K562 (cell line): ENCODE results near the gene USPL1. TPM values are rescaled to one million over a fixed set of nuclear protein-coding genes. Genes with fewer than 3 reads are reported as not detected.

Experiments
- ATAC-seq: fragments of 200-7000 bp; cut with Tn5 transposase; 3 replicates; pipeline ENCODE4 v1.9.1; 2020; ENCODE audit warnings: moderate library complexity
- BruUV-seq: library from RNA; stranded (reverse); fragments of 400-500 nt; replicated peaks from 2 replicates; lab custom pipeline; 2021; lab: Mats Ljungman, UMichigan
- CTCF ChIA-PET: fragments of 300-600 bp; formaldehyde crosslinking; extraction: SDS; loops from one replicate; lab custom pipeline; 2021; ENCODE audit warnings: low intra/inter-chr PET ratio; lab: Yijun Ruan, JAX
- POLR2A ChIA-PET: fragments of 300-600, 350-650 bp; sonication (Branson Sonifier 250); formaldehyde crosslinking; extraction: SDS; loops from one replicate; lab custom pipeline; 2021; ENCODE audit warnings: antibody characterized with exemption, inconsistent platforms; lab: Yijun Ruan, JAX
- DNase-seq, 4 experiments: peaks; one replicate each; pipeline versions ENCODE4 v3.0.0 to v3.0.0-alpha.2; 2011 to 2018; ENCODE audit warnings: low spot score in 3 of 4, mixed read lengths in 3 of 4; ENCODE audit errors: extremely low read depth in 1 of 4
- FAIRE-seq: peaks from 2 replicates; lab custom pipeline; 2011; peaks lifted over from hg19 to GRCh38; lab: Jason Lieb, UNC
- H2AFZ ChIP-seq: 2 replicates; pipeline ENCODE4 v1.6.0; 2011; ENCODE audit warnings: low read depth, low read length, control low read depth, inconsistent platforms
- H3K27ac ChIP-seq: fragments of 200-600 bp; 3 replicates; pipeline ENCODE4 v1.8.0; 2011; ENCODE audit warnings: low read depth, mild to moderate bottlenecking, control low read depth, inconsistent platforms, low read length, moderate library complexity, mixed read lengths; ENCODE audit errors: extremely low read depth
- H3K27me3 ChIP-seq, 2 experiments: fragments of 300-600 bp in 1 of 2; 2 replicates in 1 of 2; 3 replicates in 1 of 2; pipeline versions ENCODE4 v1.6.0 to v1.8.0; 2011; ENCODE audit warnings: inconsistent platforms in 2 of 2, low read length in 2 of 2, mild to moderate bottlenecking in 1 of 2, mixed read lengths in 1 of 2, moderate library complexity in 1 of 2; ENCODE audit not compliant: control insufficient read depth in 2 of 2, insufficient read depth in 2 of 2
- H3K36me3 ChIP-seq: fragments of 300-600 bp; 3 replicates; pipeline ENCODE4 v1.8.0; 2011; ENCODE audit warnings: mild to moderate bottlenecking, low read length, inconsistent platforms; ENCODE audit not compliant: control insufficient read depth, insufficient read depth
- H3K4me1 ChIP-seq, 2 experiments: fragments of 200-600 bp in 1 of 2; replicated peaks in 1 of 2; 2 replicates in 1 of 2; 3 replicates in 1 of 2; pipeline versions ENCODE4 v1.5.1 to v1.8.0; 2011; ENCODE audit warnings: inconsistent platforms in 2 of 2, low read length in 2 of 2, mild to moderate bottlenecking in 1 of 2, mixed read lengths in 1 of 2, moderate library complexity in 1 of 2; ENCODE audit not compliant: control insufficient read depth in 2 of 2, insufficient read depth in 2 of 2
- H3K4me2 ChIP-seq: 2 replicates; pipeline ENCODE4 v1.6.1; 2011; ENCODE audit warnings: low read length, control low read depth, inconsistent platforms, mixed read lengths; ENCODE audit not compliant: insufficient read depth
- H3K4me3 ChIP-seq: fragments of 200-600 bp; sonication (generic), shearing (Covaris generic); 2 replicates; pipeline ENCODE4 v1.5.1; 2016; ENCODE audit warnings: control low read depth, inconsistent platforms
- H3K79me2 ChIP-seq: fragments of 200-600 bp; 3 replicates; pipeline ENCODE4 v1.8.0; 2011; ENCODE audit warnings: low read length, inconsistent platforms; ENCODE audit not compliant: control insufficient read depth, insufficient read depth
- H3K9ac ChIP-seq, 2 experiments: 2 replicates each; pipeline versions ENCODE4 v1.6.0 to v1.6.1; 2011; ENCODE audit warnings: low read depth in 2 of 2, low read length in 2 of 2, control low read depth in 1 of 2, inconsistent platforms in 1 of 2, mild to moderate bottlenecking in 1 of 2, mixed read lengths in 1 of 2; ENCODE audit not compliant: insufficient read depth in 1 of 2
- H3K9me1 ChIP-seq: one replicate; pipeline ENCODE4 v1.6.0; 2011; ENCODE audit warnings: inconsistent platforms, mild to moderate bottlenecking, low read length, moderate library complexity; ENCODE audit not compliant: control insufficient read depth, insufficient read depth
- H3K9me3 ChIP-seq: replicated peaks from 2 replicates; pipeline ENCODE4 v1.5.1; 2011; ENCODE audit warnings: low read depth, low read length, inconsistent platforms; ENCODE audit not compliant: control insufficient read depth, insufficient read depth
- H4K20me1 ChIP-seq: replicated peaks from 2 replicates; pipeline ENCODE4 v1.6.1; 2011; ENCODE audit warnings: low read length, inconsistent platforms, mixed read lengths; ENCODE audit not compliant: control insufficient read depth, insufficient read depth
- ASH1L ChIP-seq: fragments of 450-650 bp; IDR thresholded peaks from 2 replicates; pipeline ENCODE4 v1.6.1; 2018; ENCODE audit warnings: borderline replicate concordance, mild to moderate bottlenecking, low read depth; ENCODE audit not compliant: partially characterized antibody
- ESRRA ChIP-seq: fragments of 450-650 bp; IDR thresholded peaks from 2 replicates; pipeline ENCODE4 v1.6.1; 2014; ENCODE audit warnings: low read depth, mild to moderate bottlenecking, moderate library complexity, borderline replicate concordance
- HNRNPL ChIP-seq: fragments of 200-400 bp; formaldehyde crosslinking; IDR thresholded peaks from 2 replicates; pipeline ENCODE4 v1.6.1; 2017; ENCODE audit warnings: low read depth, mild to moderate bottlenecking, low read length
- KLF13 ChIP-seq: fragments of 450-650 bp; IDR thresholded peaks from 2 replicates; pipeline ENCODE4 v1.6.1; 2016; ENCODE audit warnings: missing genetic modification characterization, low read depth, mild to moderate bottlenecking, missing compliant biosample characterization, moderate library complexity, borderline replicate concordance
- NCOA2 ChIP-seq, 2 experiments: fragments of 450-650 bp; IDR thresholded peaks; 2 replicates each; pipeline ENCODE4 v1.6.1; 2018; ENCODE audit warnings: mild to moderate bottlenecking in 2 of 2, moderate library complexity in 1 of 2; ENCODE audit not compliant: partially characterized antibody in 2 of 2
- NFIC ChIP-seq: fragments of 450-650 bp; IDR thresholded peaks from 2 replicates; pipeline ENCODE4 v1.6.1; 2017; ENCODE audit warnings: mild to moderate bottlenecking, inconsistent platforms
- NR2C1 ChIP-seq, 2 experiments: fragments of 450-650 bp; IDR thresholded peaks; 2 replicates each; pipeline ENCODE4 v1.6.1; 2017; ENCODE audit warnings: mild to moderate bottlenecking in 2 of 2, antibody characterized with exemption in 1 of 2, inconsistent platforms in 1 of 2, missing compliant biosample characterization in 1 of 2, missing genetic modification characterization in 1 of 2
- NR2C2 ChIP-seq, 2 experiments: fragments of 200-800 bp in 1 of 2; sonication (Bioruptor generic) in 1 of 2; sonication (generic) in 1 of 2; formaldehyde crosslinking in 1 of 2; IDR thresholded peaks; 2 replicates each; pipeline versions ENCODE4 v1.6.1 to v1.8.0; 2016 to 2022; ENCODE audit warnings: mild to moderate bottlenecking in 1 of 2, missing compliant biosample characterization in 1 of 2, missing genetic modification characterization in 1 of 2, missing genetic modification reagents in 1 of 2
- TAF7 ChIP-seq: fragments of 450-650 bp; IDR thresholded peaks from 2 replicates; pipeline ENCODE4 v1.6.1; 2016; ENCODE audit warnings: missing genetic modification characterization, missing compliant biosample characterization
- ZNF121 ChIP-seq: sonication (generic); formaldehyde crosslinking; conservative IDR thresholded peaks from 2 replicates; pipeline ENCODE4 v1.8.0; 2022; ENCODE audit warnings: missing genetic modification reagents
- ZNF263 ChIP-seq: sonication (generic); formaldehyde crosslinking; IDR thresholded peaks from 2 replicates; pipeline ENCODE4 v1.8.0; 2022; ENCODE audit warnings: mild to moderate bottlenecking, missing genetic modification reagents, borderline replicate concordance
- ZNF316 ChIP-seq: fragments of 450-650 bp; IDR thresholded peaks from 2 replicates; pipeline ENCODE4 v1.6.1; 2016
- ZSCAN29 ChIP-seq: fragments of 450-650 bp; IDR thresholded peaks from 2 replicates; pipeline ENCODE4 v1.6.1; 2017
- WGBS: fragments of 100-300 bp; shearing (Covaris generic); methylation state at CpG from one replicate; pipeline ENCODE4 v1.1.6; 2016; ENCODE audit warnings: low coverage, mixed read lengths; ENCODE audit not compliant: insufficient coverage; ENCODE audit errors: missing lambda C conversion rate; 5-methylcytosine and 5-hydroxymethylcytosine counted together
- in situ Hi-C: fragments of 300-500 bp; cut with MboI; formaldehyde crosslinking; loops from 4 replicates; pipeline ENCODE4 v1.15.0; 2018; ENCODE audit warnings: inconsistent platforms, mixed read lengths
- intact Hi-C: fragments of 100-400 bp; cut with micrococcal nuclease; formaldehyde crosslinking; loops from 2 replicates; pipeline ENCODE4 v1.14.2; 2022
- polyA plus RNA-seq, 8 experiments: library from polyadenylated mRNA; depleted of rRNA in 4 of 8; stranded (reverse) in 5 of 8; unstranded in 3 of 8; fragments of >200 nt; fragmentation: Nextera tagmentation in 2 of 8; fragmentation: Illumina TruSeq in 1 of 8; extraction: Ambion mirVana in 2 of 8; extraction: Trizol in 1 of 8; gene quantifications; 2 replicates each; pipeline versions ENCODE4 v1.2.1 to v1.2.3, GENCODE V29; 2011 to 2014; ENCODE audit warnings: inconsistent platforms in 1 of 8, missing spikeins in 1 of 8
- total RNA-seq, 7 experiments: library from RNA; depleted of rRNA in 6 of 7; stranded (reverse); fragments of >200 nt in 6 of 7; fragmentation: Illumina TruSeq in 2 of 7; extraction: Trizol in 2 of 7; gene quantifications; 2 replicates each; pipeline versions ENCODE4 v1.2.1 to v1.2.3, GENCODE V29; 2011 to 2021; ENCODE audit warnings: low replicate concordance in 1 of 7
- TF ChIP-seq, protein P1 (sequence below): fragments of 250-450 bp; sonication (Bioruptor Pico); IDR thresholded peaks from 2 replicates; pipeline ENCODE4 v1.9.0; 2021; ENCODE audit warnings: mild to moderate bottlenecking, inconsistent platforms
- TF ChIP-seq, protein P2 (sequence below): IDR thresholded peaks from 3 replicates; pipeline ENCODE4 v1.6.1; 2011; ENCODE audit warnings: borderline replicate concordance, mild to moderate bottlenecking; ENCODE audit not compliant: insufficient read length, insufficient read depth

USPL1 gene
- total and polyA plus RNA-seq, 9 of the 15 experiments (the other 6 are each of a cell fraction or from before 2014, with no cell fraction given) = 5.5 to 18.0 (median 12.0) TPM

GRCh38 chr13:30618930-30619279 lies 1.2 kb downstream of the USPL1 start (continued):
- TF ChIP-seq, protein P1, sequence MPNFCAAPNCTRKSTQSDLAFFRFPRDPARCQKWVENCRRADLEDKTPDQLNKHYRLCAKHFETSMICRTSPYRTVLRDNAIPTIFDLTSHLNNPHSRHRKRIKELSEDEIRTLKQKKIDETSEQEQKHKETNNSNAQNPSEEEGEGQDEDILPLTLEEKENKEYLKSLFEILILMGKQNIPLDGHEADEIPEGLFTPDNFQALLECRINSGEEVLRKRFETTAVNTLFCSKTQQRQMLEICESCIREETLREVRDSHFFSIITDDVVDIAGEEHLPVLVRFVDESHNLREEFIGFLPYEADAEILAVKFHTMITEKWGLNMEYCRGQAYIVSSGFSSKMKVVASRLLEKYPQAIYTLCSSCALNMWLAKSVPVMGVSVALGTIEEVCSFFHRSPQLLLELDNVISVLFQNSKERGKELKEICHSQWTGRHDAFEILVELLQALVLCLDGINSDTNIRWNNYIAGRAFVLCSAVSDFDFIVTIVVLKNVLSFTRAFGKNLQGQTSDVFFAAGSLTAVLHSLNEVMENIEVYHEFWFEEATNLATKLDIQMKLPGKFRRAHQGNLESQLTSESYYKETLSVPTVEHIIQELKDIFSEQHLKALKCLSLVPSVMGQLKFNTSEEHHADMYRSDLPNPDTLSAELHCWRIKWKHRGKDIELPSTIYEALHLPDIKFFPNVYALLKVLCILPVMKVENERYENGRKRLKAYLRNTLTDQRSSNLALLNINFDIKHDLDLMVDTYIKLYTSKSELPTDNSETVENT = no peak
- TF ChIP-seq KLF13 (tag) (0 out of 2 replicates have a peak, but pooled peaks have one; percentile 18), ZNF263 (CRISPR knock-in tag) (peak; percentile 72; the same call in 1 of the 2 replicates)
- TF ChIP-seq, all 486 proteins: peak for 2

DNA sequence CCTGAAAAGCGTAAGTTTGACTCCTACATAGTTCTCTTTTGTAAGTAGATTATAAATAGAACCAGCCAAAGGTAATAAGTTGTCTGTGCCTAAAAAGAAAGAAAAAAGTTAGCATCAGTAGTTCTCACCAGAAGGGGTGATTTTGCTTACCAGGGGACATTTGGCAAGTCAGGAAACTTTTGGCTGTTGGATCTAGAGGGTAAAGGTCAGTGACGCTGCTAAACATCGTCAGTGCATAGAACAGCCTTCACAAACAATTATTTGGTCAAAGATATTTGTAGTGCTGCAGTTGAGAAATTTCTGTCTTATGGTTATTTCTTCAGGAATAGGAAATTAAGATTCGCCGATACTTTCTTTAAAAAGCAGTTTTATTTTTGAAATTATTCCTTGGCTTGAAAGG lies 2.0 kb downstream of the USPL1 start:
- FAIRE-seq (peak; percentile 40), DNase-seq (peak in 2 of 4 experiments; percentile 6 to 42), ATAC-seq (no peak)
- in situ Hi-C loops (no loop called here), intact Hi-C loops (loop anchor here (5.0 kb wide), 1 partner anchor 53 kb away; no protein-coding TSS in a partner anchor)
- no peaks in the 10 kb centered on the region; the same call in 1 of the 2 replicates for H4K20me1 ChIP-seq
- peaks cover 91% of the 10 kb centered on the region for H3K79me2 ChIP-seq
- H2AFZ ChIP-seq = no peak overlapping the region
- H3K9ac ChIP-seq = peak overlapping the region in 1 of 2 experiments; percentile 79; a peak in 2 of 4 replicates
- H3K27me3 ChIP-seq = no peaks in the 10 kb centered on the region
- H3K9me3 ChIP-seq = no peaks in the 10 kb centered on the region
- H3K9me1 ChIP-seq = no peaks in the 10 kb centered on the region
- peak overlapping the region; percentile 92 for H3K4me2 ChIP-seq
- 27% methylated on average over 3 of the region's 5 CpGs for WGBS
- CTCF ChIA-PET = no interaction called here
- peak overlapping the region; percentile 61 for H3K4me3 ChIP-seq
- peaks cover 3 to 5% of the 10 kb centered on the region in 2 experiments; a peak in 3 of 5 replicates for H3K4me1 ChIP-seq
- peak overlapping the region; percentile 46; the same call in 2 of the 3 replicates for H3K27ac ChIP-seq
- BruUV-seq = no TSS peak
- POLR2A ChIA-PET = interaction anchor here (0.6 kb wide), 1 partner anchor 241 kb away, joined by 3 read pairs; no protein-coding TSS in a partner anchor
- H3K36me3 ChIP-seq = peaks cover 34% of the 10 kb centered on the region
- no peak for TF ChIP-seq ZNF121
- TF ChIP-seq TAF7 (tag) = no peak
- TF ChIP-seq HNRNPL = no peak
- TF ChIP-seq ESRRA = no peak
- no peak for TF ChIP-seq ZSCAN29
- peak; percentile 85 for TF ChIP-seq NR2C1 (IDR thresholded peaks at IDR 0.05)
- TF ChIP-seq NR2C1 (tag; IDR thresholded peaks at IDR 0.05) = peak; percentile 81
- 0 out of 2 replicates have a peak, but pooled peaks have one; percentile 16 for TF ChIP-seq ZNF316
- no peak for TF ChIP-seq NFIC
- no peak for TF ChIP-seq ASH1L
- TF ChIP-seq NR2C2 (CRISPR knock-in tag; IDR thresholded peaks at IDR 0.05) = no peak
- peak; percentile 77 for TF ChIP-seq NR2C2 (tag; IDR thresholded peaks at IDR 0.05)
- no peak for TF ChIP-seq NCOA2 (IDR thresholded peaks at IDR 0.05; ENCODE audit: partially characterized antibody in 2 of 2)
- TF ChIP-seq, protein P2, sequence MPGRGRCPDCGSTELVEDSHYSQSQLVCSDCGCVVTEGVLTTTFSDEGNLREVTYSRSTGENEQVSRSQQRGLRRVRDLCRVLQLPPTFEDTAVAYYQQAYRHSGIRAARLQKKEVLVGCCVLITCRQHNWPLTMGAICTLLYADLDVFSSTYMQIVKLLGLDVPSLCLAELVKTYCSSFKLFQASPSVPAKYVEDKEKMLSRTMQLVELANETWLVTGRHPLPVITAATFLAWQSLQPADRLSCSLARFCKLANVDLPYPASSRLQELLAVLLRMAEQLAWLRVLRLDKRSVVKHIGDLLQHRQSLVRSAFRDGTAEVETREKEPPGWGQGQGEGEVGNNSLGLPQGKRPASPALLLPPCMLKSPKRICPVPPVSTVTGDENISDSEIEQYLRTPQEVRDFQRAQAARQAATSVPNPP = no peak
